Adrenal gland (tissue), 12 donors: ENCODE data around the gene MAML3. TPM values are rescaled to one million over a fixed set of nuclear protein-coding genes. Genes with fewer than 3 reads are reported as not detected.
A peak's percentile ranks its signal among the peaks of the same experiment; 100 is the strongest.

ENCODE experiments used
- DNase-seq, 7 donors: peaks; one replicate each; pipeline ENCODE4 v3.0.0-alpha.2; 2019 to 2020
- H3K27ac ChIP-seq, 5 donors: fragments of 200-600 bp; sonication (generic) in 4 of 5; 1 replicate in 3 of 5; 2 replicates in 2 of 5; pipeline versions ENCODE4 v1.5.1 to v1.8.0; 2016 to 2020; ENCODE audit warnings: mild to moderate bottlenecking in 1 of 5
- H3K27me3 ChIP-seq: fragments of 200-600 bp; 2 replicates; pipeline ENCODE4 v1.8.0; 2021
- H3K36me3 ChIP-seq, 2 donors: fragments of 200-600 bp; replicated peaks in 1 of 2; 1 replicate in 1 of 2; 2 replicates in 1 of 2; pipeline versions ENCODE4 v1.5.1 to v1.8.0; 2018 to 2022
- H3K4me1 ChIP-seq, 2 donors: fragments of 200-600 bp; replicated peaks in 1 of 2; 1 replicate in 1 of 2; 2 replicates in 1 of 2; pipeline versions ENCODE4 v1.5.1 to v1.8.0; 2018 to 2021
- H3K4me3 ChIP-seq, 4 donors: fragments of 200-600 bp; sonication (generic) in 3 of 4; one replicate each; pipeline ENCODE4 v1.5.1; 2016 to 2018
- H3K9me3 ChIP-seq, 3 donors: fragments of 200-600 bp; sonication (generic) in 1 of 3; replicated peaks in 1 of 3; 1 replicate in 2 of 3; 2 replicates in 1 of 3; pipeline versions ENCODE4 v1.5.1 to v1.8.0; 2016 to 2021
- CTCF ChIP-seq, 6 experiments: fragments of 450-650 bp in 4 of 6; fragments of 200-600 bp in 2 of 6; sonication (generic) in 1 of 6; IDR thresholded peaks; 1 replicate in 5 of 6; 2 replicates in 1 of 6; pipeline versions ENCODE4 v1.5.1 to v1.8.0; 2016 to 2021; ENCODE audit warnings: antibody characterized with exemption in 6 of 6, mild to moderate bottlenecking in 2 of 6, moderate library complexity in 1 of 6
- POLR2A ChIP-seq, 2 donors: fragments of 450-650 bp; IDR thresholded peaks; one replicate each; pipeline ENCODE4 v1.6.1; 2017; ENCODE audit warnings: antibody characterized with exemption in 2 of 2, mild to moderate bottlenecking in 2 of 2, moderate library complexity in 1 of 2
- WGBS, 4 donors: extraction: QIAGEN DNeasy Blood & Tissue Kit in 2 of 4; methylation state at CpG; one replicate each; pipeline versions ENCODE4 v1.1.5 to v1.1.7; 2013 to 2017; 5-methylcytosine and 5-hydroxymethylcytosine counted together
- intact Hi-C, 2 donors: fragments of 100-400 bp; cut with DNase I; formaldehyde crosslinking; loops; one replicate each; pipeline versions ENCODE4 v1.14.1 to v1.15.0; 2022 to 2023
- polyA plus RNA-seq, 3 donors: library from polyadenylated mRNA; stranded (reverse); fragments of 200-250 nt in 2 of 3; fragments of 350-450 nt in 1 of 3; fragmentation: Illumina TruSeq in 1 of 3; extraction: RNeasy Lipid Tissue Mini Kit (QIAGEN cat#74804) in 1 of 3; gene quantifications; one replicate each; pipeline ENCODE4 v1.2.3, GENCODE V29; 2013 to 2014
- total RNA-seq, 9 donors: library from RNA; depleted of rRNA in 4 of 9; stranded (reverse); fragments of >200 nt in 4 of 9; fragments of 120-200 nt in 1 of 9; fragmentation: NEBNext Ultra II Directional in 1 of 9; extraction: Animal tissue kit (Norgen Biotek cat#: 25700) in 1 of 9; gene quantifications; one replicate each; pipeline versions ENCODE4 v1.1.0 to v1.2.4, GENCODE V29; 2013 to 2023
- donor health status: healthy with polysubstance abuse.
- donor health status: Bipolar disorder and iron deficiency.
- donor health status: DM: yes; HTN: yes; CAD: no.
- donor health status: DM: no; HTN: no; CAD: no.
- donor health status: DM: no; HTN: no; CAD: no.
- donor health status: DM: yes; HTN: yes; CAD: no.

The MAML3 gene
- total and polyA plus RNA-seq, 12 donors: 2.0 to 15.9 (median 8.4) TPM

- DNase-seq: no peak
- 22 to 34% (median 29%) methylated on average over 4 of the region's 4 CpGs for WGBS, 4 donors
- intact Hi-C loops: no loop called here
Measured at GRCh38 chr4:139887376-139887802, 266.6 kb downstream of the MAML3 start.

GRCh38 chr4:139886798-139887197 lies 267.2 kb downstream of the MAML3 start:
- no peak for DNase-seq
- TF ChIP-seq CTCF (IDR thresholded peaks at IDR 0.05): no peak
- no peak for TF ChIP-seq POLR2A (IDR thresholded peaks at IDR 0.05)
- Histone ChIP-seq H3K4me3 (peak overlapping the region in 2 of 4 donors; percentile 18 to 49), H3K4me1 (peaks cover 0 to 16% of the 10 kb centered on the region in 2 donors), H3K9me3 (no peaks in the 10 kb centered on the region), H3K27ac (peak overlapping the region in 3 of 5 donors; percentile 44 to 61 (median 57)), H3K36me3 (no peaks in the 10 kb centered on the region), H3K27me3 (no peaks in the 10 kb centered on the region)
- intact Hi-C loops: no loop called here
- WGBS, 4 donors: 21 to 37% (median 32%) methylated on average over 8 of the region's 8 CpGs

More at GRCh38 chr4:139887376-139887802, 266.6 kb downstream of the MAML3 start:
- peak in 1 of 2 donors; percentile 6 for TF ChIP-seq POLR2A (IDR thresholded peaks at IDR 0.05)
- TF ChIP-seq CTCF (IDR thresholded peaks at IDR 0.05): no peak
- H3K4me1 ChIP-seq: peaks cover 0 to 16% of the 10 kb centered on the region in 2 donors
- H3K27me3 ChIP-seq: no peaks in the 10 kb centered on the region
- peak overlapping the region in 2 of 4 donors; percentile 18 to 49 for H3K4me3 ChIP-seq
- peak overlapping the region in 3 of 5 donors; percentile 44 to 61 (median 57) for H3K27ac ChIP-seq
- no peaks in the 10 kb centered on the region for H3K36me3 ChIP-seq
- no peaks in the 10 kb centered on the region for H3K9me3 ChIP-seq

- Histone ChIP-seq H3K27me3 (no peaks in the 10 kb centered on the region), H3K9me3 (no peaks in the 10 kb centered on the region), H3K4me1 (peaks cover 0 to 16% of the 10 kb centered on the region in 2 donors), H3K36me3 (no peaks in the 10 kb centered on the region), H3K4me3 (no peak overlapping the region), H3K27ac (no peak overlapping the region)
- intact Hi-C loops: no loop called here
- no peak for DNase-seq
- WGBS, 4 donors: 89 to 93% (median 91%) methylated on average over 3 of the region's 3 CpGs
- TF ChIP-seq POLR2A (IDR thresholded peaks at IDR 0.05) (no peak), CTCF (IDR thresholded peaks at IDR 0.05) (no peak)
Measured at GRCh38 chr4:139884438-139884837, 269.5 kb downstream of the MAML3 start.

GRCh38 chr4:139880841-139881240 lies 273.1 kb downstream of the MAML3 start:
- Histone ChIP-seq H3K27ac (no peak overlapping the region), H3K4me3 (no peak overlapping the region), H3K4me1 (peaks cover 0 to under 1% of the 10 kb centered on the region in 2 donors), H3K9me3 (no peaks in the 10 kb centered on the region), H3K36me3 (no peaks in the 10 kb centered on the region), H3K27me3 (no peaks in the 10 kb centered on the region)
- intact Hi-C loops: no loop called here
- no peak for TF ChIP-seq CTCF (IDR thresholded peaks at IDR 0.05)
- TF ChIP-seq POLR2A (IDR thresholded peaks at IDR 0.05): no peak
- WGBS, 4 donors: 86 to 92% (median 90%) methylated on average over 5 of the region's 5 CpGs
- no peak for DNase-seq
